NCI-H2029 treated with DMSO at 0.1 percent for 48 hours (cell line): Measurements from ENCODE around the gene EXD3.

Experiments used
- DNase-seq: peaks from one replicate; lab custom pipeline; 2025; lab: John Stamatoyannopoulos, UW

EXD3 gene

DNA sequence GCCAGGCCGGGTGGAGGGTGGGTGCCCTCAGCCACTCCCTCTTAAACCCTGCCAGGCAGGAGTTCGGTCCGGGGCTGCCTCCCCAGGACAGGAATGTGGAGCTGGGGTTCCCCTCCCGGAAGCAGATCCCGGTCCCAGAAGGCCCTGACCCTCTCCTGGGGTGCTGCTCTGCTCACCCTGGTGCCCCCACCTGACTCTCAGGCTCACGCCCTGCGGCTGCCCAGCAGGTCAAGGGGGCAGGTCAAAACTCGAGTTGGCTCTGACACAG lies 117.2 kb downstream of the EXD3 start:
- no peak for DNase-seq

- DNase-seq = peak; percentile 72
These were observed 117.7 kb downstream of the EXD3 start for GRCh38 chr9:137305060-137305797.

DNA sequence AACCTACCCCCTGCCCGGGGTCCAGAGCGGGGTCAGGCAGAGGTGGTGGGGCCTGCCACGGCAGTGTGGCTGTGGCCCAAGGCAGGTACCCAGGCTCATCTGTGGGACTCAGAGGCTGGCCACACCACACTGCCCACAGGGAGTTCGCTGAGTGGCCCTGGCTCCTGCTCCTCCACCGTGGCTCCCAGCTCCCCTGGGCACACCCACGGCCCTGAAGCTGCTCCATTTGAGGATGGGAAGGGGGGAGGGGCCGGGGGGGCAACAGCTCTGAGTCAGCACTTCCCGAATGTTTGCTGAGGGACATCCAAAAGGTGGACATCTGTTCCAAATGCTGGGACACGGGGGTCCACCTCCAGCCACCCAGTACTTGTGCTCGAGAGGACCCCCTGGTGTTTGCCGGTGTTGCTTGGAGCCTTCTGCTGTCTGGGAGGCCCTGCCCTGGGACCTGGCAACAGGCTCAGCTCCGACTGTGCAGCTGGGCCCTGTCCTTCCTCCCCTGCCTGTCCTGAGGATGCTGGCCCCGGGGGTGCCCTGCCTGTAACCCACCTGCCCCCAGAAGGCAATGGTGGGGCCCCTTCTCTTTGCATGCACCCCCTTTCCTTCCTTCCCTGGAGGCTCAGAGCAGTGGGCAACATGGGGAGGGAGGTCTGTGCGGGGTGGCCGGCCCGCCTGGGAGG lies 118.4 kb downstream of the EXD3 start:
- no peak for DNase-seq

- no peak for DNase-seq
These were observed 119.0 kb downstream of the EXD3 start for GRCh38 chr9:137303893-137304382.

DNA sequence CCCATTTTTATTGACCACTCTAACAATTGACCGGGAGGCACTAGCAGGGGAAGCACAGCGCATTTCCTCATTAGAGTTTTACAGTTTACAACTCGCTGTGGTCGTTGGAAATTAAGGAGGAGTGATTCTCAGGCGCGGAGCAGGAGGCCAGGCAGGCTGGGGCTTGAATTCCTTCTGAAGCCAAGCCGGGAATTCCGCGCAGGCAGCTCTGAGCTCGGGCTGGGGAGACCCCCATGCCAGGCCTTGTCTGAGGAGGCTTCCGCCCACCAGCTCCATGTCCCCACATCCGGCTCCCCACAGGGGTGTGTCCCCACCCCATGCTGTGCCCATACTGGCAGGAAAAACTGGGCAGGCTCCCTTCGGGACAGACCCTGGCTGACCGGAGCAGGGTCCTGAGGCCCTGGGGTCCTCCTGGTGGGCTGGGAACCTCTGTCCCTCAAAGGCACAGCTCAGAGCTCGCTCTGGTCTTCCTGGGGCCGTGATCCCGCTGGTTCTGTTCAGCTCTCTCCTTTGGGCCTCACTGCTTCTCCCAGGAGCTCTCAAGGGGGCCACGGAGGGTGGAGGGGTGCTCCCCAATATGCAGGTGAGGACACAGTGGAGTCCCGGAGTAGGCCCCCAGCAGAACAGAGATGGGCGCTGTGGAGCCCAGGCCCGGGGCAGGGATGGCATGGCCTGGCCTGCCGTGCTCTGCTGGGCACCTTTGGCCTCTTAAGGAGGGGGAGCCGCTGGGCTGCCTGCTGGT lies 119.6 kb downstream of the EXD3 start:
- DNase-seq = no peak

- DNase-seq = no peak
These were observed 120.4 kb downstream of the EXD3 start for GRCh38 chr9:137302449-137303150.

DNA sequence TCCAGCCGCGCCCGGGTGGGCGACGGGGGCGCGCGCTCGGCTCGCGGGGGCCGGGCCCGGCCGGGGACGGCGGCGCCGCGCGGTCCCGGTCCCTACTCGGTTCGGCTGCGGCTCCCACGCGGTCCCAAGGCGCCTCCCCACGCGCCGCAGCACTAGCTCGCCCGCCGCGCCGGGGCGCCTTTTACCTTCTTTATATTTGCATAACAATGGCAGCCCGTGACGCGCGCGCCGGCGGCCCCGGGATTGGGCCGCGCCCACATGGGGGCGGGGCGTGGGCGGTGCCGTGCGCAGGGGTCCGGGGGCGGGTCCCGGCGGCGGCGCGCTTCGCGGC lies 120.9 kb downstream of the EXD3 start, which contains the start of gene NRARP:
TSS of gene NRARP (minus strand) at position 154 of the 331 bp plus-strand sequence. CDS start 343 bp downstream, outside the sequence.
- peak; percentile 28 for DNase-seq

- DNase-seq = no peak
These were observed 121.6 kb downstream of the EXD3 start for GRCh38 chr9:137301081-137301947.

DNA sequence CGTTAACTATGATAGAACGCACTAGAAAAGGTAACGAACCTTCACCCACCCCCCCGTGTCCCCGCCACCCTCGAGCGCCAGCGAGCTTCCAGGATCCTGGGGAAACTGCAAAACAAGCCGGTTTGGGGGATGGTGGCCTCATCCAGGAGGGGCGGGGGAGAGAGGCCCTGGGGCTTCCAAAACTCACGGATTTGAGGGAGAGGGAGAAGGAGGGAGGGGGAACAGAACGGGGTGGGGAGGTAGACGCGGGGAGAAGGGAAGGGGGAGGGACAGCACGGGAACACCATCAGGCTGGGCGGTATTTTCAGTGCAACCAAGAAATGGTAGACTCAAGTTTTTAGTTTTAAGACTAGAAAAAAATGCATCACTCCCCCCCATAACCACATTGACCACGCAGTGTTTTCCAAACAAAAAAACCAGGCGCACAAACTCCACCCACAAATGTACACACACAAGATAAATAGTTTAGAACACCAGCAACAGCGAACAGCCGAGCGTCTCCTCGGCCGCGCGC lies 122.3 kb downstream of the EXD3 start:
- DNase-seq = no peak

DNA sequence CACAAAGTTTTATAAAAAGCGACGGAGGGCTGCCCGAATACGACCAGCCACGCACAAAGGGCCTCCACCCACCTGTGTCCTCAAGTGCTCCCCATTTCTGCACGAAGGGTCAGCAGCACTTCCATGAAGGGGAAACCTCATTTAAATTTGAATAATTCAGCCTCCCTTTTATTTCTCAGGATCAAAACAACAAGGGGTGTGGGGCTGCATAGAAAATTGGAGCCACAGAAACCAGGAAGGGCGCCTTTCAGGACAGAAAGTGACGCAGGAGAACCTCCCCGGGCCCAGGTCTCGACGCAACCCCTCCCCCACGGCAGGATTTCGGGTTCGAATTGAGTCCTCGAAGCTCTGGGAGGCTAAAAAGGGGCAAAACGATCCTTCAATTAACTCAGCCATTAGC lies 123.0 kb downstream of the EXD3 start:
- DNase-seq = no peak

- no peak for DNase-seq
These were observed 123.8 kb downstream of the EXD3 start for GRCh38 chr9:137299203-137299565.

- DNase-seq = no peak
These were observed 124.4 kb downstream of the EXD3 start for GRCh38 chr9:137298401-137299202.

GRCh38 chr9:137297966-137298365 lies 125.0 kb downstream of the EXD3 start:
- DNase-seq = no peak

DNA sequence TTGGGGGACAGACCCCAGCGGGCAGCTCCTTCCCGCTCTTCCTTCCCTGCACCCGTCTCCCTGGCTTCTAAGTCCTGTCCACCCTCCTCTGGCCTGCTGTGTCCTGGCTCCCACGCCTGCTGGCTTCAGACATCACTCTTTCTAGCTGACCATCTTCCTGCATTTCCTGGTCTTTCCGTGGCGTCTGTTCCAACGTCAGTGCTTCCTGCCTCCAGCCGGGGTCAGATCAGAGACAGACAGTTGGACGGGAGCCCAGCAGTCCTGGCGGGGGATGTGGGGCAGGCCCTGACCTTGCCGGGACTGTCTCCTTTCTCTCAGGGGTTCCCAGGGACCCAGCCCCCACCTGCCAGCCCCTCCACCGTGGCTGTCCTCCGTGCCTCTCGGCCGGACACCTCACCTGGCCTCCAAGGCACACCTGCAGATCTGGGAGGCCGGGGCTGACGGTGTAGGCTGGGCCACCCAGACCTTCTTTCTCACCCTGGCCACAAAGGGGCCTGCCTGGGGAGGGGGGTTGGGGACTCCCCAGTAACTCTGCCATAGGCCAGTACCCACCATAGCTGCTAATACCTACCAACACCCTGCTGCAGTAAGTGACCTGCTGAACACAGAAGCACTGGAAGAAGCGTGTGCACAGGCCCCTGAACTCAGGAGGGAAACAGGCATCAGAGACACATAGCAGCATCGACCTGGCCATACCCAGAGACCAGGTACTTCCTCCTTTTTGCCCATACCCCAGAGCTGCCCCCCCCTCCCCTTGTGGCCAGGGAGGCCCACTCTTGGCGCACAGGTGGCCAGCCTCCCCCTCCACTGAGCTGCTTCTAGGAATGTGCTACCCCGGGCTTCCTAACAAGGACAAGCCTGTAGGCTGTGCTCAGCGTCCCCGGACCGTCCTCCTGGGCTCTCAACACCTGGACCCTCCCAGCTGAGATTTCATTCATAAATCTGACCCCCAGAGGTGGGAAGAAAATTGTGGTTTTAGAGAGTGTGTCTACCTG lies 126.0 kb downstream of the EXD3 start:
- DNase-seq = no peak

GRCh38 chr9:137295849-137296669 lies 126.9 kb downstream of the EXD3 start:
- DNase-seq = no peak

DNA sequence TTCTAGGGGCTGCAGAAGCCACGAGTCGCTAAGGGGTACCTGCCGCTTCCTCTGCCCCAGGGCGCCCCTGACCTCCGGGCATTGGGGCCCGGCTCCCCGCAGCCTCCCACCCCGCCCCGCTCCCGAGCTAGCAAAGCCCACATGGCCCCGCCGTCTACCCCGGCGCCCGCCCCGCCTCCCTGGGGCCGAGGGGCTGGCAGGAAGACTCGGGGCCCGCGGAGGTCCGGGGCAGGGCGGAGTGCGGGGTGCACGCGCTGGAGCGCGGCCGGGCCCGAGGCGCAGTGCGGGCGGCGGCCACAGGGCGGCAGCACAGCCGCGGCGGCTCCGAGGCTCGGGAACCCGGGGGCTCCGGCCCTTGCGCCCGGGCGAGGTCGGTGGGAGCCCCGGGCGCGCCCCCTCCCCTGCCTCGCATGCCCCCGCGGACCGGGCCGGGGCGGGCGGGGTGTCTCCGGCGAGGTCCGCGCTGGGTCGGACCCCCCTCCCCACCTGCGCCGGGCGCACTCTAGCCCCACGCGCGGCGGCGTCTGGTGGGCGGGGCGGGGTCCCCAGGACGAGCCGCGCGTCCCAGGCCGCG lies 127.6 kb downstream of the EXD3 start:
- DNase-seq = no peak

- DNase-seq = no peak
These were observed 128.2 kb downstream of the EXD3 start for GRCh38 chr9:137294681-137295237.
